ENCODE measurements around the gene FABP3. TPM values are rescaled to one million over a fixed set of nuclear protein-coding genes. Genes with fewer than 3 reads are reported as not detected.

FABP3 gene
- total RNA-seq (2012; rRNA removed) (4.8 and 5.6 TPM in 2 replicates), polyA plus RNA-seq (2012; rRNA removed) (6.6 and 8.6 TPM in 2 replicates), Bru-seq, nascent RNA (percentile 17 among the genes with signal in this experiment), BruChase-seq, experiment 1, labeled RNA remaining after a 6-hour chase (percentile 13 among the genes with signal in this experiment), BruChase-seq, experiment 2, labeled RNA remaining after a 2-hour chase (percentile 14 among the genes with signal in this experiment)
- polyA plus RNA-seq (2012; cell fraction: cytosol; rRNA removed), result 4.2 and 4.5 TPM in 2 replicates
- 0.59 and 3.4 TPM in 2 replicates for polyA plus RNA-seq (2012; cell fraction: nucleus; rRNA removed; ENCODE audit: low replicate concordance)
- long read RNA-seq, result 0 reads

GRCh38 chr1:31373056-31373896 lies at the start of gene FABP3:
Gene FABP3, minus strand, starts transcription at chr1:31373076. Its CDS starts 62 bp downstream, at chr1:31373014.
- 0 out of 2 replicates have a peak within 1 kb of the TSS, but pooled peaks have one; percentile 33 for H2BK20ac ChIP-seq (ENCODE audit: low read depth, low read length)
- H3K18ac ChIP-seq (ENCODE audit: low read depth, low read length), result peak within 1 kb of the TSS; percentile 2; the same call in 1 of the 2 replicates
- no TSS peak for BruUV-seq (replicated peaks)
- H3K4me2 ChIP-seq (ENCODE audit: low read depth, low read length), result peak within 1 kb of the TSS; percentile 78
- H2BK15ac ChIP-seq (ENCODE audit: low read depth, low read length), result no peak within 1 kb of the TSS; the same call in 2 of the 3 replicates
- H3K4me3 ChIP-seq (ENCODE audit: insufficient read depth, low read depth, low read length), result peak within 1 kb of the TSS; percentile 24
- in situ Hi-C loops (cut with MboI; ENCODE audit: low sequenced_read_pairs) (no loop called here), dilution Hi-C loops (cut with HindIII; ENCODE audit: low sequenced_read_pairs, unreplicated experiment) (no loop called here), intact Hi-C loops (cut with micrococcal nuclease) (no loop called here)
- no peaks in the 10 kb centered on the region for H4K20me1 ChIP-seq (ENCODE audit: insufficient read depth, low read length)
- no peaks in the 10 kb centered on the region for H3K9me3 ChIP-seq (ENCODE audit: control insufficient read depth, insufficient read depth, low read length)
- CTCF ChIA-PET, result interaction anchor here (0.9 to 1.1 kb wide), 4 partner anchors 11 to 49 kb away, joined by 3 to 5 read pairs (median 4); no protein-coding TSS in a partner anchor
- peak within 1 kb of the TSS; percentile 6 to 86; a peak in 3 of 4 replicates for H4K8ac ChIP-seq (ENCODE audit: low read depth in 2 of 2, low read length in 2 of 2)
- H3K23ac ChIP-seq (ENCODE audit: low read depth, low read length), result peak within 1 kb of the TSS; percentile 72
- peak within 1 kb of the TSS; percentile 56 for H4K5ac ChIP-seq (ENCODE audit: low read depth, low read length)
- no peak within 1 kb of the TSS for H2BK5ac ChIP-seq (ENCODE audit: low read depth, low read length, poor library complexity, severe bottlenecking)
- peak within 1 kb of the TSS; percentile 67 for H2BK120ac ChIP-seq (ENCODE audit: low read depth, low read length)
- peak within 1 kb of the TSS; percentile 89 for H2AK9ac ChIP-seq (replicated peaks; ENCODE audit: low read depth, low read length, poor library complexity)
- H3K9ac ChIP-seq (ENCODE audit: low read depth, low read length), result peak within 1 kb of the TSS; percentile 26; the same call in 1 of the 2 replicates
- H3K36me3 ChIP-seq (ENCODE audit: control insufficient read depth, insufficient read depth, low read length), result no peaks in the 10 kb centered on the region
- peak within 1 kb of the TSS; percentile 0 for H3K27ac ChIP-seq (ENCODE audit: insufficient read depth, low read length)
- WGBS, 2 experiments (ENCODE audit: extremely low coverage in 2 of 2, insufficient read length in 1 of 2), result 4% methylated on average over 14 of the region's 44 CpGs; no CpG with 5 or more reads in 1 of the 2 experiments
- peak within 1 kb of the TSS; percentile 61; the same call in 1 of the 2 replicates for H2AK5ac ChIP-seq (ENCODE audit: low read depth, low read length)
- ATAC-seq (ENCODE audit: low read depth) (peak; percentile 58), DNase-seq (peak; percentile 51)
- peak within 1 kb of the TSS; percentile 78 for H3K4ac ChIP-seq (ENCODE audit: low read depth, low read length)
- no peak within 1 kb of the TSS; the same call in 1 of the 2 replicates for H3K56ac ChIP-seq (ENCODE audit: extremely low read depth, insufficient read depth, low read length)
- peak within 1 kb of the TSS; percentile 86 for H3K14ac ChIP-seq (replicated peaks; ENCODE audit: low read depth, low read length)
- POLR2A ChIA-PET (ENCODE audit: unreplicated experiment), result interaction anchor here (0.6 kb wide), 1 partner anchor 599 kb away, joined by 11 read pairs; no protein-coding TSS in a partner anchor
- H3K9me1 ChIP-seq (ENCODE audit: insufficient read depth, low read length), result peaks cover 7% of the 10 kb centered on the region
- H3K27me3 ChIP-seq (ENCODE audit: control insufficient read depth, insufficient read depth, low read length), result no peaks in the 10 kb centered on the region
- peak within 1 kb of the TSS; percentile 92 for H2AFZ ChIP-seq (replicated peaks; ENCODE audit: low read length, poor library complexity)
- peak within 1 kb of the TSS; percentile 31 for H4K91ac ChIP-seq (ENCODE audit: insufficient read depth, low read depth, low read length)
- no peaks in the 10 kb centered on the region for H3K79me1 ChIP-seq (ENCODE audit: low read depth in 1 of 2, low read length in 2 of 2)
- peaks cover 7% of the 10 kb centered on the region for H3K4me1 ChIP-seq (ENCODE audit: control insufficient read depth, insufficient read depth, low read length)
- TF ChIP-seq RFX5 (IDR thresholded peaks at IDR 0.05; ENCODE audit: low read depth, low read length), result no peak
- TF ChIP-seq MXI1 (IDR thresholded peaks at IDR 0.05; ENCODE audit: borderline replicate concordance, low read depth, low read length), result no peak
- no peak for TF ChIP-seq RCOR1 (IDR thresholded peaks at IDR 0.05; ENCODE audit: insufficient replicate concordance, low read length)
- TF ChIP-seq NFE2L2 (IDR thresholded peaks at IDR 0.05; ENCODE audit: low read depth, low read length), result no peak
- peak; percentile 82 for TF ChIP-seq BHLHE40 (IDR thresholded peaks at IDR 0.05; ENCODE audit: low read depth, low read length)
- TF ChIP-seq MAZ (IDR thresholded peaks at IDR 0.05; ENCODE audit: borderline replicate concordance, low read depth, low read length), result peak; percentile 97
- TF ChIP-seq MAFK (IDR thresholded peaks at IDR 0.05; ENCODE audit: low read depth, low read length), result no peak
- TF ChIP-seq FOS (IDR thresholded peaks at IDR 0.05; ENCODE audit: low read depth, low read length), result no peak
- TF ChIP-seq ELK1 (IDR thresholded peaks at IDR 0.05; ENCODE audit: borderline replicate concordance, low read depth, low read length), result no peak
- no peak for TF ChIP-seq CEBPB (IDR thresholded peaks at IDR 0.05; ENCODE audit: low read depth, low read length)
- TF ChIP-seq SMC3 (IDR thresholded peaks at IDR 0.05; ENCODE audit: low read depth, low read length), result no peak
- TF ChIP-seq CHD1 (IDR thresholded peaks at IDR 0.05; ENCODE audit: low read depth, low read length), result no peak
- TF ChIP-seq, protein P1, sequence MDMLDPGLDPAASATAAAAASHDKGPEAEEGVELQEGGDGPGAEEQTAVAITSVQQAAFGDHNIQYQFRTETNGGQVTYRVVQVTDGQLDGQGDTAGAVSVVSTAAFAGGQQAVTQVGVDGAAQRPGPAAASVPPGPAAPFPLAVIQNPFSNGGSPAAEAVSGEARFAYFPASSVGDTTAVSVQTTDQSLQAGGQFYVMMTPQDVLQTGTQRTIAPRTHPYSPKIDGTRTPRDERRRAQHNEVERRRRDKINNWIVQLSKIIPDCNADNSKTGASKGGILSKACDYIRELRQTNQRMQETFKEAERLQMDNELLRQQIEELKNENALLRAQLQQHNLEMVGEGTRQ (IDR thresholded peaks at IDR 0.05; ENCODE audit: low read depth, low read length), result peak; percentile 38; the same call in 1 of the 2 replicates

All from IMR-90 (cell line).